IMR-90 (cell line): ENCODE results near the gene IL18R1. TPM values are rescaled to one million over a fixed set of nuclear protein-coding genes. Genes with fewer than 3 reads are reported as not detected.

ENCODE experiments used
- ATAC-seq: fragments of 200-7000 bp; cut with Tn5 transposase; 2 replicates; pipeline ENCODE4 v1.9.1; 2020; ENCODE audit warnings: low read depth, mild to moderate bottlenecking, moderate library complexity
- BruUV-seq: library from RNA; stranded (reverse); fragments of 400-500 nt; replicated peaks from 2 replicates; lab custom pipeline; 2021; lab: Mats Ljungman, UMichigan
- CTCF ChIA-PET: fragments of 300-600 bp; formaldehyde crosslinking; extraction: SDS; loops from one replicate; lab custom pipeline; 2021; ENCODE audit warnings: antibody characterized with exemption; lab: Yijun Ruan, JAX
- POLR2A ChIA-PET: fragments of 300-600 bp; sonication (Branson Sonifier 250); formaldehyde crosslinking; loops from one replicate; lab custom pipeline; 2022; ENCODE audit warnings: antibody characterized with exemption; ENCODE audit not compliant: unreplicated experiment; lab: Charles Lee
- DNase-seq: peaks from one replicate; pipeline ENCODE4 v3.0.0; 2013
- H2AFZ ChIP-seq: replicated peaks from 2 replicates; pipeline ENCODE3; 2013; ENCODE audit warnings: low read length, mild to moderate bottlenecking; ENCODE audit not compliant: poor library complexity
- H2AK5ac ChIP-seq: 2 replicates; pipeline ENCODE4 v1.6.1; 2013; ENCODE audit warnings: low read depth, low read length, inconsistent platforms
- H2AK9ac ChIP-seq: replicated peaks from 2 replicates; pipeline ENCODE3; 2013; ENCODE audit warnings: mild to moderate bottlenecking, low read depth, low read length, moderate library complexity; ENCODE audit not compliant: poor library complexity
- H2BK120ac ChIP-seq: 2 replicates; pipeline ENCODE4 v1.6.1; 2013; ENCODE audit warnings: low read depth, low read length, inconsistent platforms
- H2BK15ac ChIP-seq: 3 replicates; pipeline ENCODE4 v1.6.1; 2013; ENCODE audit warnings: low read depth, low read length, inconsistent platforms
- H2BK20ac ChIP-seq: 2 replicates; pipeline ENCODE4 v1.6.1; 2013; ENCODE audit warnings: low read depth, mild to moderate bottlenecking, inconsistent platforms, low read length, moderate library complexity
- H2BK5ac ChIP-seq: 2 replicates; pipeline ENCODE4 v1.6.1; 2013; ENCODE audit warnings: mild to moderate bottlenecking, low read depth, low read length, inconsistent platforms; ENCODE audit not compliant: poor library complexity, severe bottlenecking
- H3K14ac ChIP-seq: replicated peaks from 2 replicates; pipeline ENCODE4 v1.6.1; 2013; ENCODE audit warnings: low read depth, low read length, inconsistent platforms
- H3K18ac ChIP-seq: 2 replicates; pipeline ENCODE4 v1.6.1; 2013; ENCODE audit warnings: low read depth, low read length, control low read depth
- H3K23ac ChIP-seq: 2 replicates; pipeline ENCODE4 v1.6.1; 2013; ENCODE audit warnings: low read depth, low read length, inconsistent platforms
- H3K27ac ChIP-seq: 2 replicates; pipeline ENCODE4 v1.5.1; 2013; ENCODE audit warnings: mild to moderate bottlenecking, control low read depth, low read length; ENCODE audit not compliant: insufficient read depth
- H3K27me3 ChIP-seq: 2 replicates; pipeline ENCODE4 v1.6.1; 2013; ENCODE audit warnings: low read length; ENCODE audit not compliant: control insufficient read depth, insufficient read depth
- H3K36me3 ChIP-seq: 2 replicates; pipeline ENCODE4 v1.6.1; 2013; ENCODE audit warnings: low read length, mixed read lengths; ENCODE audit not compliant: control insufficient read depth, insufficient read depth
- H3K4ac ChIP-seq: 2 replicates; pipeline ENCODE4 v1.6.1; 2013; ENCODE audit warnings: low read depth, low read length, inconsistent platforms
- H3K4me1 ChIP-seq: 2 replicates; pipeline ENCODE4 v1.6.1; 2013; ENCODE audit warnings: low read length, mixed read lengths; ENCODE audit not compliant: control insufficient read depth, insufficient read depth
- H3K4me2 ChIP-seq: 2 replicates; pipeline ENCODE4 v1.6.1; 2013; ENCODE audit warnings: low read depth, mild to moderate bottlenecking, control low read depth, low read length, moderate library complexity
- H3K4me3 ChIP-seq: 2 replicates; pipeline ENCODE4 v1.5.1; 2013; ENCODE audit warnings: low read depth, mild to moderate bottlenecking, control low read depth, low read length, moderate library complexity; ENCODE audit not compliant: insufficient read depth
- H3K56ac ChIP-seq: 2 replicates; pipeline ENCODE4 v1.6.1; 2013; ENCODE audit warnings: low read length, inconsistent platforms; ENCODE audit not compliant: insufficient read depth; ENCODE audit errors: extremely low read depth
- H3K79me1 ChIP-seq, 2 experiments: 2 replicates each; pipeline ENCODE4 v1.6.1; 2013; ENCODE audit warnings: low read length in 2 of 2, inconsistent platforms in 1 of 2, low read depth in 1 of 2
- H3K9ac ChIP-seq: 2 replicates; pipeline ENCODE4 v1.6.1; 2013; ENCODE audit warnings: low read depth, low read length, control low read depth
- H3K9me1 ChIP-seq: 2 replicates; pipeline ENCODE4 v1.6.1; 2013; ENCODE audit warnings: low read length, inconsistent platforms; ENCODE audit not compliant: insufficient read depth
- H3K9me3 ChIP-seq: 2 replicates; pipeline ENCODE4 v1.6.1; 2013; ENCODE audit warnings: low read length; ENCODE audit not compliant: control insufficient read depth, insufficient read depth
- H4K20me1 ChIP-seq: 2 replicates; pipeline ENCODE4 v1.6.1; 2013; ENCODE audit warnings: low read length, inconsistent platforms; ENCODE audit not compliant: insufficient read depth
- H4K5ac ChIP-seq: 2 replicates; pipeline ENCODE4 v1.6.1; 2013; ENCODE audit warnings: mild to moderate bottlenecking, low read depth, low read length, control low read depth
- H4K8ac ChIP-seq, 2 experiments: 2 replicates each; pipeline ENCODE4 v1.6.1; 2013; ENCODE audit warnings: low read depth in 2 of 2, low read length in 2 of 2, control low read depth in 1 of 2, inconsistent platforms in 1 of 2
- H4K91ac ChIP-seq: 2 replicates; pipeline ENCODE4 v1.6.1; 2013; ENCODE audit warnings: low read depth, low read length, inconsistent platforms; ENCODE audit not compliant: insufficient read depth
- BHLHE40 ChIP-seq: fragments of 150-350 bp; IDR thresholded peaks from 2 replicates; pipeline ENCODE4 v1.6.1; 2016; ENCODE audit warnings: mild to moderate bottlenecking, low read depth, low read length
- CEBPB ChIP-seq: IDR thresholded peaks from 2 replicates; pipeline ENCODE4 v1.6.1; 2012; ENCODE audit warnings: low read depth, low read length, improper control_type of control experiment
- FOS ChIP-seq: fragments of 150-350 bp; IDR thresholded peaks from 2 replicates; pipeline ENCODE4 v1.6.1; 2016; ENCODE audit warnings: low read depth, low read length
- MAFK ChIP-seq: IDR thresholded peaks from 2 replicates; pipeline ENCODE4 v1.6.1; 2012; ENCODE audit warnings: low read depth, low read length, improper control_type of control experiment
- MAZ ChIP-seq: IDR thresholded peaks from 2 replicates; pipeline ENCODE4 v1.6.1; 2012; ENCODE audit warnings: low read depth, mild to moderate bottlenecking, low read length, improper control_type of control experiment, moderate library complexity, borderline replicate concordance
- MXI1 ChIP-seq: IDR thresholded peaks from 2 replicates; pipeline ENCODE4 v1.6.1; 2012; ENCODE audit warnings: low read depth, mild to moderate bottlenecking, low read length, moderate library complexity, borderline replicate concordance
- NFE2L2 ChIP-seq: fragments of 150-350 bp; IDR thresholded peaks from 2 replicates; pipeline ENCODE4 v1.6.1; 2016; ENCODE audit warnings: low read depth, mild to moderate bottlenecking, low read length
- POLR2A ChIP-seq: IDR thresholded peaks from 2 replicates; pipeline ENCODE4 v1.6.1; 2012; ENCODE audit warnings: mild to moderate bottlenecking, low read depth, low read length
- RAD21 ChIP-seq: IDR thresholded peaks from 2 replicates; pipeline ENCODE4 v1.6.1; 2012; ENCODE audit warnings: low read length, improper control_type of control experiment
- RCOR1 ChIP-seq: IDR thresholded peaks from 2 replicates; pipeline ENCODE4 v1.6.1; 2012; ENCODE audit warnings: mild to moderate bottlenecking, low read length, improper control_type of control experiment; ENCODE audit not compliant: insufficient replicate concordance
- RFX5 ChIP-seq: IDR thresholded peaks from 2 replicates; pipeline ENCODE4 v1.8.0; 2012; ENCODE audit warnings: low read depth, mild to moderate bottlenecking, low read length, moderate library complexity
- SMC3 ChIP-seq: fragments of 150-350 bp; IDR thresholded peaks from 2 replicates; pipeline ENCODE4 v1.6.1; 2016; ENCODE audit warnings: low read depth, mild to moderate bottlenecking, antibody characterized with exemption, low read length, moderate library complexity
- WGBS, 2 experiments: methylation state at CpG; one replicate each; pipeline versions ENCODE4 v1.1.5 to v1.1.7; 2013; ENCODE audit warnings: missing lambda C conversion rate in 2 of 2; ENCODE audit not compliant: insufficient read length in 1 of 2; ENCODE audit errors: extremely low coverage in 2 of 2; 5-methylcytosine and 5-hydroxymethylcytosine counted together
- dilution Hi-C: fragments of 300-500 bp; cut with HindIII; formaldehyde crosslinking; loops from one replicate; pipeline ENCODE4 v1.14.3; 2018; ENCODE audit warnings: low sequenced_read_pairs; ENCODE audit not compliant: unreplicated experiment
- in situ Hi-C: fragments of 300-500 bp; cut with MboI; formaldehyde crosslinking; loops from 3 replicates; pipeline ENCODE4 v1.14.3; 2019; ENCODE audit warnings: low sequenced_read_pairs, inconsistent platforms, mixed read lengths
- intact Hi-C: fragments of 100-400 bp; cut with micrococcal nuclease; formaldehyde crosslinking; loops from 2 replicates; pipeline ENCODE4 v1.10.0; 2022
- polyA plus RNA-seq, 3 experiments: library from polyadenylated mRNA; depleted of rRNA; stranded (reverse); fragments of >200 nt; gene quantifications; 2 replicates each; pipeline ENCODE4 v1.2.3, GENCODE V29; 2012; ENCODE audit warnings: low replicate concordance in 1 of 3
- total RNA-seq: library from RNA; depleted of rRNA; stranded (reverse); fragments of >200 nt; gene quantifications from 2 replicates; pipeline ENCODE4 v1.2.3, GENCODE V29; 2012
- TF ChIP-seq, protein P1 (sequence below): conservative IDR thresholded peaks from 2 replicates; pipeline ENCODE4 v1.5.1; 2012; ENCODE audit warnings: mild to moderate bottlenecking, low read depth, low read length, improper control_type of control experiment
- TF ChIP-seq, protein P2 (sequence below): fragments of 150-350 bp; IDR thresholded peaks from 2 replicates; pipeline ENCODE4 v1.6.1; 2016; ENCODE audit warnings: low read depth, mild to moderate bottlenecking, low read length, moderate library complexity, borderline replicate concordance
- TF ChIP-seq, protein P3 (sequence below): fragments of 150-350 bp; IDR thresholded peaks from 2 replicates; pipeline ENCODE4 v1.6.1; 2017; ENCODE audit warnings: mild to moderate bottlenecking, antibody characterized with exemption, low read length, low read depth

Gene IL18R1
- total and polyA plus RNA-seq, 2 of the 4 experiments (the other 2 are of a cell fraction) = 0.18 to 0.24 TPM

DNA sequence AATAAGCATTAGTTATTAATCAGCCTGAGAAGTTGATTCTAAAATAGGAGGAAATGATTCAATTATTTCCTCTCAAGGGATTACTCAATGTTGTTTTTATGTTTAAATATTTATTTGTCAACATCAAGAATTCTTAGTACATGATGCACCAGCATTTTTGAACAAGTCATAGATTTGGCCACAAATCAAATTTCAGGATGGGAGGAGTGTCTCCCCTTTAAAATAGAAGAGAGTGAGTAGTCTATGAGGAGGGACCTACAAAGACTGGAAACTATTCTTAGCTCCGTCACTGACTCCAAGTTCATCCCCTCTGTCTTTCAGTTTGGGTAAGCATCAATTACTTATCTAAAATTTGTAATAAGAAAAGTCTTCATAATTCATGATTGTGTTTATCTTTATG is 18.6 kb upstream of the IL18R1 start:
- Histone ChIP-seq H3K23ac (no peak overlapping the region), H3K18ac (no peak overlapping the region), H2AK9ac (no peak overlapping the region), H3K27ac (no peak overlapping the region), H3K79me1 (no peaks in the 10 kb centered on the region), H3K27me3 (peaks cover 2% of the 10 kb centered on the region; the same call in 1 of the 2 replicates), H2BK15ac (no peak overlapping the region), H2BK120ac (no peak overlapping the region; the same call in 1 of the 2 replicates), H3K4me3 (no peak overlapping the region), H3K36me3 (no peaks in the 10 kb centered on the region), H3K4ac (no peak overlapping the region), H2AFZ (no peak overlapping the region), H4K5ac (no peak overlapping the region), H3K9ac (no peak overlapping the region), H3K9me3 (no peaks in the 10 kb centered on the region), H3K56ac (no peak overlapping the region), H4K20me1 (no peaks in the 10 kb centered on the region), H4K8ac (no peak overlapping the region), H2BK5ac (no peak overlapping the region), H2AK5ac (no peak overlapping the region), H4K91ac (no peak overlapping the region), H3K4me2 (no peak overlapping the region), H3K14ac (no peak overlapping the region), H2BK20ac (no peak overlapping the region), H3K4me1 (peaks cover 2% of the 10 kb centered on the region; the same call in 1 of the 2 replicates), H3K9me1 (no peaks in the 10 kb centered on the region; the same call in 1 of the 2 replicates)
- ChIA-PET POLR2A (no interaction called here), CTCF (interaction anchor here (1.4 kb wide), 1 partner anchor 38 kb away, joined by 3 read pairs; no protein-coding TSS in a partner anchor)
- no peak for ATAC-seq
- no peak for DNase-seq
- no TSS peak for BruUV-seq
- TF ChIP-seq POLR2A (no peak), MXI1 (no peak), SMC3 (no peak), RFX5 (no peak), FOS (no peak), MAZ (no peak), RCOR1 (no peak), RAD21 (no peak), MAFK (no peak), NFE2L2 (no peak), CEBPB (no peak), BHLHE40 (no peak)
- TF ChIP-seq, protein P1, sequence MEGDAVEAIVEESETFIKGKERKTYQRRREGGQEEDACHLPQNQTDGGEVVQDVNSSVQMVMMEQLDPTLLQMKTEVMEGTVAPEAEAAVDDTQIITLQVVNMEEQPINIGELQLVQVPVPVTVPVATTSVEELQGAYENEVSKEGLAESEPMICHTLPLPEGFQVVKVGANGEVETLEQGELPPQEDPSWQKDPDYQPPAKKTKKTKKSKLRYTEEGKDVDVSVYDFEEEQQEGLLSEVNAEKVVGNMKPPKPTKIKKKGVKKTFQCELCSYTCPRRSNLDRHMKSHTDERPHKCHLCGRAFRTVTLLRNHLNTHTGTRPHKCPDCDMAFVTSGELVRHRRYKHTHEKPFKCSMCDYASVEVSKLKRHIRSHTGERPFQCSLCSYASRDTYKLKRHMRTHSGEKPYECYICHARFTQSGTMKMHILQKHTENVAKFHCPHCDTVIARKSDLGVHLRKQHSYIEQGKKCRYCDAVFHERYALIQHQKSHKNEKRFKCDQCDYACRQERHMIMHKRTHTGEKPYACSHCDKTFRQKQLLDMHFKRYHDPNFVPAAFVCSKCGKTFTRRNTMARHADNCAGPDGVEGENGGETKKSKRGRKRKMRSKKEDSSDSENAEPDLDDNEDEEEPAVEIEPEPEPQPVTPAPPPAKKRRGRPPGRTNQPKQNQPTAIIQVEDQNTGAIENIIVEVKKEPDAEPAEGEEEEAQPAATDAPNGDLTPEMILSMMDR = no peak
- TF ChIP-seq, protein P2, sequence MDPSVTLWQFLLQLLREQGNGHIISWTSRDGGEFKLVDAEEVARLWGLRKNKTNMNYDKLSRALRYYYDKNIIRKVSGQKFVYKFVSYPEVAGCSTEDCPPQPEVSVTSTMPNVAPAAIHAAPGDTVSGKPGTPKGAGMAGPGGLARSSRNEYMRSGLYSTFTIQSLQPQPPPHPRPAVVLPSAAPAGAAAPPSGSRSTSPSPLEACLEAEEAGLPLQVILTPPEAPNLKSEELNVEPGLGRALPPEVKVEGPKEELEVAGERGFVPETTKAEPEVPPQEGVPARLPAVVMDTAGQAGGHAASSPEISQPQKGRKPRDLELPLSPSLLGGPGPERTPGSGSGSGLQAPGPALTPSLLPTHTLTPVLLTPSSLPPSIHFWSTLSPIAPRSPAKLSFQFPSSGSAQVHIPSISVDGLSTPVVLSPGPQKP = no peak
- TF ChIP-seq, protein P3, sequence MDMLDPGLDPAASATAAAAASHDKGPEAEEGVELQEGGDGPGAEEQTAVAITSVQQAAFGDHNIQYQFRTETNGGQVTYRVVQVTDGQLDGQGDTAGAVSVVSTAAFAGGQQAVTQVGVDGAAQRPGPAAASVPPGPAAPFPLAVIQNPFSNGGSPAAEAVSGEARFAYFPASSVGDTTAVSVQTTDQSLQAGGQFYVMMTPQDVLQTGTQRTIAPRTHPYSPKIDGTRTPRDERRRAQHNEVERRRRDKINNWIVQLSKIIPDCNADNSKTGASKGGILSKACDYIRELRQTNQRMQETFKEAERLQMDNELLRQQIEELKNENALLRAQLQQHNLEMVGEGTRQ = no peak
- intact Hi-C loops (no loop called here), dilution Hi-C loops (no loop called here), in situ Hi-C loops (no loop called here)
- no CpG with 5 or more reads among the region's 1 CpG for WGBS, 2 experiments
